Mesenchymal stem cell (in vitro differentiated cells and primary cell): Measurements from ENCODE around the gene PSMG2. TPM values are rescaled to one million over a fixed set of nuclear protein-coding genes. Genes with fewer than 3 reads are reported as not detected.

ENCODE experiments used
- DNase-seq: peaks from one replicate; pipeline ENCODE4 v3.0.0-alpha.2; 2013
- H2AFZ ChIP-seq: one replicate; pipeline ENCODE4 v1.6.1; 2013; ENCODE audit warnings: low read depth, mild to moderate bottlenecking, control low read depth, inconsistent platforms, low read length, moderate library complexity
- H2AK5ac ChIP-seq: 2 replicates; pipeline ENCODE4 v1.6.1; 2013; ENCODE audit warnings: low read length, moderate library complexity, mild to moderate bottlenecking, inconsistent platforms; ENCODE audit not compliant: severe bottlenecking
- H2BK120ac ChIP-seq: one replicate; pipeline ENCODE4 v1.6.1; 2013; ENCODE audit warnings: low read depth, mild to moderate bottlenecking, inconsistent platforms, low read length, moderate library complexity
- H2BK12ac ChIP-seq, 2 experiments: one replicate each; pipeline ENCODE4 v1.6.1; 2013; ENCODE audit warnings: inconsistent platforms in 2 of 2, low read length in 2 of 2, mild to moderate bottlenecking in 2 of 2, moderate library complexity in 2 of 2, control low read depth in 1 of 2
- H2BK15ac ChIP-seq: one replicate; pipeline ENCODE4 v1.6.1; 2013; ENCODE audit warnings: mild to moderate bottlenecking, low read depth, inconsistent platforms; ENCODE audit not compliant: poor library complexity, severe bottlenecking
- H2BK5ac ChIP-seq: 2 replicates; pipeline ENCODE4 v1.6.1; 2013; ENCODE audit warnings: low read depth, mild to moderate bottlenecking, low read length, control low read depth, inconsistent platforms; ENCODE audit not compliant: poor library complexity, severe bottlenecking
- H3K14ac ChIP-seq, 2 experiments: one replicate each; pipeline ENCODE4 v1.6.1; 2013; ENCODE audit warnings: inconsistent platforms in 2 of 2, low read length in 2 of 2, control low read depth in 1 of 2, mild to moderate bottlenecking in 1 of 2, moderate library complexity in 1 of 2
- H3K18ac ChIP-seq, 2 experiments: one replicate each; pipeline ENCODE4 v1.6.1; 2013; ENCODE audit warnings: inconsistent platforms in 2 of 2, low read length in 2 of 2, control low read depth in 1 of 2, low read depth in 1 of 2, mild to moderate bottlenecking in 1 of 2
- H3K23ac ChIP-seq, 2 experiments: one replicate each; pipeline ENCODE4 v1.6.1; 2013; ENCODE audit warnings: inconsistent platforms in 2 of 2, low read length in 2 of 2, mild to moderate bottlenecking in 2 of 2, moderate library complexity in 2 of 2, control low read depth in 1 of 2
- H3K27ac ChIP-seq: 2 replicates; pipeline ENCODE4 v1.5.1; 2013; ENCODE audit warnings: mild to moderate bottlenecking, moderate library complexity, low read length, control low read depth, inconsistent platforms; ENCODE audit not compliant: poor library complexity, severe bottlenecking
- H3K27me3 ChIP-seq, 2 experiments: 2 replicates each; pipeline versions ENCODE4 v1.6.1 to v1.7.0; 2013; ENCODE audit warnings: low read length in 2 of 2, mild to moderate bottlenecking in 2 of 2, moderate library complexity in 2 of 2, control low read depth in 1 of 2, inconsistent platforms in 1 of 2; ENCODE audit not compliant: control insufficient read depth in 1 of 2, insufficient read depth in 1 of 2
- H3K36me3 ChIP-seq, 2 experiments: 2 replicates each; pipeline versions ENCODE4 v1.6.1 to v1.7.0; 2013; ENCODE audit warnings: low read length in 2 of 2, control low read depth in 1 of 2, inconsistent platforms in 1 of 2, low read depth in 1 of 2, mild to moderate bottlenecking in 1 of 2; ENCODE audit not compliant: insufficient read depth in 2 of 2, control insufficient read depth in 1 of 2
- H3K4ac ChIP-seq, 2 experiments: one replicate each; pipeline ENCODE4 v1.6.1; 2013; ENCODE audit warnings: inconsistent platforms in 2 of 2, low read length in 2 of 2, mild to moderate bottlenecking in 2 of 2, moderate library complexity in 2 of 2, control low read depth in 1 of 2, low read depth in 1 of 2
- H3K4me1 ChIP-seq: 2 replicates; pipeline ENCODE4 v1.6.1; 2013; ENCODE audit warnings: low read depth, low read length, control low read depth; ENCODE audit not compliant: control insufficient read depth, insufficient read depth
- H3K4me2 ChIP-seq: 2 replicates; pipeline ENCODE4 v1.6.1; 2013; ENCODE audit warnings: low read length, mild to moderate bottlenecking, inconsistent platforms; ENCODE audit not compliant: poor library complexity, severe bottlenecking
- H3K4me3 ChIP-seq, 2 experiments: 2 replicates each; pipeline versions ENCODE4 v1.5.1 to v1.7.0; 2013; ENCODE audit warnings: low read length in 2 of 2, mild to moderate bottlenecking in 2 of 2, control low read depth in 1 of 2, low read depth in 1 of 2; ENCODE audit not compliant: insufficient read depth in 1 of 2
- H3K79me1 ChIP-seq: replicated peaks from 2 replicates; pipeline ENCODE4 v1.6.1; 2013; ENCODE audit warnings: mild to moderate bottlenecking, control low read depth, low read length, inconsistent platforms; ENCODE audit not compliant: poor library complexity, severe bottlenecking
- H3K9ac ChIP-seq: 2 replicates; pipeline ENCODE4 v1.7.0; 2013; ENCODE audit warnings: mild to moderate bottlenecking, low read length, moderate library complexity
- H3K9me3 ChIP-seq: 2 replicates; pipeline ENCODE4 v1.7.0; 2013; ENCODE audit warnings: mild to moderate bottlenecking, low read length; ENCODE audit not compliant: control insufficient read depth
- H4K8ac ChIP-seq: one replicate; pipeline ENCODE4 v1.6.1; 2013; ENCODE audit warnings: inconsistent platforms, mild to moderate bottlenecking, low read length, moderate library complexity
- H4K91ac ChIP-seq: one replicate; pipeline ENCODE4 v1.6.1; 2013; ENCODE audit warnings: mild to moderate bottlenecking, low read length, inconsistent platforms
- WGBS: methylation state at CpG from one replicate; pipeline ENCODE4 v1.1.7; 2013; ENCODE audit warnings: mixed read lengths; 5-methylcytosine and 5-hydroxymethylcytosine counted together
- small RNA-seq: library from polyadenylated mRNA; stranded (forward); fragments of <200 nt; extraction: miRNeasy Mini kit (QIAGEN cat#:217004); gene quantifications from one replicate; pipeline ENCODE3, GENCODE V24; 2013; ENCODE audit warnings: low read depth

Gene PSMG2

DNA sequence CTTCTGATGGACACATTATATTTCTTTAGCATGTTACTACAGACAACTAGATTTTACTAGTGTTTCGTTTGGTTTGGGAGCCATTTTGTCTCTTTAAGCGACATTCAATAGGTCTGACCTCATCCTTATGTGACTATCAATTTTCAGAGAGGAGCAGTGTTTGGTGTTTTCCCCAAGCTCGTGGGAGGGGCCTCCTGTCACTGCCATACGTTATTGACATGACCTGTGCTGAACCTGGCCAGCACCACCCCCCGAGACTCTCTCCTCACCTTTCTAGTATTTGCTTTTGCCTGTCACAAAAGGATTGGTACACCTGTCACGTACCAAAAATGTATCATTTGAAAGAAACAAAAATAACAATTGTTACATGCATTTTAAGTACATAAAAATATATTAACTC lies 69.3 kb downstream of the PSMG2 start:
- no peaks in the 10 kb centered on the region for H3K79me1 ChIP-seq

GRCh38 chr18:12773369-12773768 lies 70.5 kb downstream of the PSMG2 start:
- Histone ChIP-seq H3K4me3 (no peak overlapping the region), H2BK12ac (no peak overlapping the region), H3K9me3 (no peaks in the 10 kb centered on the region), H2BK120ac (no peak overlapping the region), H3K4ac (no peak overlapping the region), H2BK15ac (no peak overlapping the region), H3K27me3 (no peaks in the 10 kb centered on the region), H3K18ac (no peak overlapping the region), H3K27ac (no peak overlapping the region), H2BK5ac (no peak overlapping the region), H4K8ac (no peak overlapping the region), H3K23ac (no peak overlapping the region), H2AK5ac (no peak overlapping the region), H2AFZ (no peak overlapping the region), H3K4me2 (no peak overlapping the region), H3K36me3 (no peaks in the 10 kb centered on the region), H3K14ac (no peak overlapping the region), H3K4me1 (peaks cover 9% of the 10 kb centered on the region), H4K91ac (no peak overlapping the region), H3K9ac (no peak overlapping the region), H3K79me1 (no peaks in the 10 kb centered on the region)
- no peak for DNase-seq
- 92% methylated on average over 4 of the region's 5 CpGs for WGBS

More for the DNA sequence above, 69.3 kb downstream of the PSMG2 start:
- Histone ChIP-seq H3K27me3 (peaks cover 0 to under 1% of the 10 kb centered on the region in 2 experiments), H2BK120ac (no peak overlapping the region), H3K14ac (no peak overlapping the region), H4K91ac (no peak overlapping the region), H2AFZ (no peak overlapping the region), H3K4me2 (no peak overlapping the region), H3K18ac (no peak overlapping the region), H3K4ac (no peak overlapping the region), H3K23ac (no peak overlapping the region), H2AK5ac (no peak overlapping the region), H3K36me3 (no peaks in the 10 kb centered on the region), H2BK5ac (no peak overlapping the region), H3K9ac (no peak overlapping the region), H3K27ac (no peak overlapping the region), H3K9me3 (no peaks in the 10 kb centered on the region), H4K8ac (no peak overlapping the region), H2BK15ac (no peak overlapping the region), H3K4me3 (no peak overlapping the region), H2BK12ac (no peak overlapping the region), H3K4me1 (peaks cover 5% of the 10 kb centered on the region)
- WGBS = 86% methylated on average over 5 of the region's 6 CpGs
- DNase-seq = no peak

GRCh38 chr18:12774982-12775381 lies 72.1 kb downstream of the PSMG2 start:
- Histone ChIP-seq H3K23ac (no peak overlapping the region), H2BK5ac (no peak overlapping the region), H3K27me3 (no peaks in the 10 kb centered on the region), H2BK120ac (no peak overlapping the region), H3K36me3 (no peaks in the 10 kb centered on the region), H4K8ac (no peak overlapping the region), H3K79me1 (no peaks in the 10 kb centered on the region), H3K9me3 (no peaks in the 10 kb centered on the region), H3K14ac (no peak overlapping the region), H2AK5ac (no peak overlapping the region), H2AFZ (no peak overlapping the region), H3K4me3 (no peak overlapping the region), H3K4me2 (no peak overlapping the region), H3K4me1 (peaks cover 9% of the 10 kb centered on the region), H4K91ac (no peak overlapping the region), H3K4ac (no peak overlapping the region), H3K27ac (no peak overlapping the region), H3K9ac (no peak overlapping the region), H2BK15ac (no peak overlapping the region), H3K18ac (no peak overlapping the region), H2BK12ac (no peak overlapping the region)
- 93% methylated on average over 8 of the region's 9 CpGs for WGBS
- no peak for DNase-seq

Small RNA genes lying within 50 kb of the gene (small RNA-seq; reads per million reads assigned to genes)
- not detected for gene RF00019
